ENCODE results near the gene DOK5.

The DOK5 gene

GRCh38 chr20:54651252-54651651 lies 175.9 kb downstream of the DOK5 start:
- no peak for DNase-seq

- DNase-seq = no peak
Observed at GRCh38 chr20:54654450-54654849, 179.1 kb downstream of the DOK5 start.

- no peak for DNase-seq
Observed at GRCh38 chr20:54657268-54657826, 182.0 kb downstream of the DOK5 start.

DNA sequence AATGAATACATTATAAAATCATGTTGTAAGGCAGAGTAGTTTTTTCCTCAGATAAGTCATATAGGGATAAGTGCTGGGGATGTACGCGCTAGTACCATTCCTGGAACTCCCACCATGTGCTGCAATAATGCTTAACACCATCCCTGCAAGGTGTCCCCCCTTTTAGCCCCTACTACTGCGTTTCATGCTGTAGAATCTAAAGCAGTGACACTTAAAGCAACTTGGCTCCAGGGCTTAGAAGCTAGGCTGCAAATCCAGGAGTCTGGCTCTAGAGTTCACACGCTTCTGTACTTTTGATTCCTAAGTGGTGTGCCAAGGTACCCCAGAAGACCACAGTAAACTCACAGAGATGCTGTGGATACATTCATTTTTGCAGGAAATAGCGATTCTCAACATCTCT lies 183.1 kb downstream of the DOK5 start:
- no peak for DNase-seq

DNA sequence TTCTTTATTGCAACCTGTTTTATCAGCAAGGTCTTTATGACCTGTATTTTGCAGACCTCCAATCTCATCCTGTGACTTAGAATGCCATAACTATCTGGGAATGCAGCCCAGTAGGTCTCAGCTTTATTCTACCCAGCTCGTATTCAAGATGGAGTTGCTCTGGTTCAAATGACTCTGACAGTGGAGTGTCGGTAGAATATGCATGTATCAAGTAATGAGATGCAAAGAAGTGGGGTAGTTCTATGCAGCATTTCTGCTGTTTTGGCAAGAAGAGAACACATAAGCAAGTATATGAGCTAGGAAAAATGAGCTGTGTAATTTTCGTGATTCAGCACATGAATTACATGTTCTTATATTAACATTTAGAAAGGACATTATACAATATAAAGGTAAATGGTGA lies 185.9 kb downstream of the DOK5 start:
- no peak for DNase-seq

GRCh38 chr20:54661880-54662465 lies 186.6 kb downstream of the DOK5 start:
- DNase-seq = no peak

DNA sequence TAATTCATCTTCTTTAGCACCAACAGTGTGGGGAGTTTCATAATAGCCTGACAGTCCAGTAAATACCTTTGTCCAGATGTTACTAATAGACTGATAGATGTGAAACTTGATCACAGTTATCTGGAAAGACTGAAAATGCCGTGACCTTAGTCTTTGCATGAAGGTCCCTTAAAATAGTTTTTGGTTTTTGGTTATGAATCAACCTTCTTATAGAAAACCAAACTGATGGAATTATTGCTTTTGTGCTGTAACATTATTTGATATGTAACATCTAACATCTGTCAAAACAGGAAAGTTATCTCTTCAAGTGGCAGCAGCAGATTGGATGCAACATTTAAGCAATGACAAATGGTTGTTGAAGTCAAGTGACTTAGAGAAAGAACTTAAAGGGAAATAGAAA lies 190.4 kb downstream of the DOK5 start:
- DNase-seq = no peak

- no peak for DNase-seq
Observed at GRCh38 chr20:54668271-54669039, 193.1 kb downstream of the DOK5 start.

GRCh38 chr20:54669040-54669363 lies 193.6 kb downstream of the DOK5 start:
- DNase-seq = no peak

GRCh38 chr20:54678253-54678652 lies 202.9 kb downstream of the DOK5 start:
- no peak for DNase-seq

GRCh38 chr20:54680439-54680838 lies 205.0 kb downstream of the DOK5 start:
- no peak for DNase-seq

GRCh38 chr20:54680872-54681619 lies 205.7 kb downstream of the DOK5 start:
- no peak for DNase-seq

DNA sequence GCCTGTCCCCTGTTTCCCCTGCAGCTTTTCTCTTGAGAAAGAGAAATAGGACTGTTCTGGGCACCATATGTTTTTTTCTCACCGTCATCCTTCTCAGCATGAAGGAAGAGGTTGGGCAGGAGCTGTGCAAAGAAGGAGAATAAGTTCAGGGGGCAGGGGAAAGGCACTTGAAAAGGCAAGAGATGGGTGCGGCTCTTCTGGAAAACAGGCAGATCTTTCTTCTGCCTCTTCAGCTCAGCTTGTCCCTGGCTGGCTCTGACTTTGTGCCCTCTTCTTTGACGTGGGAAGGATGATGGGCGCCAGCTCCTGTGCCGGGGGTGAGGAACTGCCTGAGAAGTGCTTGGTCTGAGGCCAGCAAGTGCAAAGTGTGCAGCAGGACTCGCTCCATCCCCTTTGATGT lies 206.5 kb downstream of the DOK5 start:
- no peak for DNase-seq

GRCh38 chr20:54688476-54688875 lies 213.1 kb downstream of the DOK5 start:
- no peak for DNase-seq

- DNase-seq = no peak
Observed at GRCh38 chr20:54690323-54690722, 214.9 kb downstream of the DOK5 start.

DNA sequence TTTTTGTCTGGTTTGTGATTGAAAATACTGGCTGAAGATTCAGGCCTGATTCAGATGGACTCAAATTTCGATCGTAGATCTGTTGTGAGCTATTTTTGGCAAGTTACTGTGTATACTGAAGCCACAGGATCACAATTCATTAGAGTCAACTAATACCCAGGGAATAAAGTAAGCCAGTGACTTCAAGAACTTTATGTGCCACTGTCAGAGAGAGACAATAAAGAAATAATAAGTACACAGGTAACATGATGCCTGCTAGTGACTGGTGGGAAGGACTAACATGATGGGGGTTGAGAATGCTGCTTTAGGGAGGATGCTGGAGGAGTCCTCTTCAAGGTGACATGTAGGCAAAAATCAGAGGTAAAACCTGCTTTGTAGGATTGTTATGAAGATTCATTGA lies 215.9 kb downstream of the DOK5 start:
- no peak for DNase-seq

DNA sequence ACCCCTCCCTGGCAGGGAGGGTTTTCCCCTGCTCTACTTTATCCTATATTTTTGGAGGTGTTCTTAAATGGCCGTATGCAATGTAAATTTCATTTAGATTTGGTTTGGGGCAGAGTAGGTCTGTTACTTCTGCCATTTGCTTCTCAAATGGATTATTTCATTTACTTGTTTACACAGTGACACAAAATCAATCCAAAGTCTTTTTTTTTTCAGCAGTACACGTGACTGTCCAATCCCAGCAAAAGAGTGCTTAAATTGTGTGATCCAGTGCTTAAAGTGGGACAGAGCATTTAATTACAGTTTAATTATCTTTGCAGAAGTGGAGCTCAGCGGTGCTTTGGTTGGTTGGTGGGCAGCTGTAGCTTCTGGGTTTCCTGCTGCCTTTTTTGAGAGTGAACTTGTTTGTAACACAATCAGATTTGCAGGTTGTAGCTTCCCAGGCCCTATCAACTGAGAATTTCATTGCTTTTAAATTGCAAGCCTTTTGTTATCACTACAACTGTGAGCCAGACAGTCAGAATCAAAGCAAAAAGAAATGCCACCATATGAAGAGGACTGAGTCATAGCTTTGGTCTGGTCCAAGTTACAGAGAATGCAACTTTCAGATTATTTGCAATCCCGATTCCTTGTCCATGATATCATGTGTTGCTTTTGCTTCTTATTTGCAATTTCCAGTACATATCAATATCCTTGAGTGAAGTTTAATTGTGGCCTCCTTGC lies 216.9 kb downstream of the DOK5 start:
- DNase-seq = no peak

- no peak for DNase-seq
Observed at GRCh38 chr20:54694516-54694915, 219.1 kb downstream of the DOK5 start.

- DNase-seq = no peak
Observed at GRCh38 chr20:54698373-54698772, 223.0 kb downstream of the DOK5 start.

Data from NCI-H226 (cell line).